ENCODE results near the gene ZNF189.
"Not testable (repeated sequence)": the region's sequence is repeated elsewhere in the genome, so short reads cannot be mapped to it uniquely, and the experiment has no call there.

ZNF189 gene

DNA sequence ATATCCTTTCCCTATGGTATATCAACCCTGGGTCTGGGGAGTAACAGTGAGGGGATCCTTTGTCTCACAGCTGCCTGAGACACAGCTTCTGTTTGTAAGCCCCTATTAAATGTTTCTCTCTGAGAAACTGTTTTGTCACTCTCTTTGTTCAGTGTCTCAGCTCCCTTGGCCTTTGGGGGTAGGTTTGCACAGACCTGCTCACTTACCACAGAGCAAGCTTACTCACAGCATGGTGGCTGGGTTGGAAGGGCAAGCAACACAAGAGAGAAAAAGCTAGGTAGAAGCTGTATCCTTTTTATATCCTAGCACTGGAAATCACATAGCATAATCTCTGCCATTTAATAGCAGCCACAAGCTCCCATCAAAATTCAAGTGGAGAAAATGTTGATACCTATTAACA is 18.4 kb upstream of the ZNF189 start:
- DNase-seq (ENCODE audit: low read depth): no peak

DNA sequence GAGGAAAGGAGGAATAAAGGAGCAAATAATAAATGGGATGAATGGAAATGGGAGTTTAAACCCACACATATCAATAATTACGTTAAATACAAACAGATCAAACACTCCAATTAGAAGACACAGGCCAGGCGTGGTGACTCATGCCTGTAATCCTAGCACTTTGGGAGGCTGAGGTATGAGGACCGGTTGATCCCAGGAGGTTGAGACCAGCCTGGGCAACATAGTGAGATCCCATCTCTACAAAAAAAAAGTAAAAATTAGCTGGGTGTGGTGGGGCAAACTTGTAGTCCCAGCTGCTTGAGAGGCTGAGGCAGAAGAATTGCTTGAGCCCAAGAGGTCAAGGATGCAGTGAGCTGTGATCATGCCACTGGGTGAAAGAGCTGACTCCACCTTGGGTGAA is 17.5 kb upstream of the ZNF189 start:
- no peak for DNase-seq (ENCODE audit: low read depth)

DNA sequence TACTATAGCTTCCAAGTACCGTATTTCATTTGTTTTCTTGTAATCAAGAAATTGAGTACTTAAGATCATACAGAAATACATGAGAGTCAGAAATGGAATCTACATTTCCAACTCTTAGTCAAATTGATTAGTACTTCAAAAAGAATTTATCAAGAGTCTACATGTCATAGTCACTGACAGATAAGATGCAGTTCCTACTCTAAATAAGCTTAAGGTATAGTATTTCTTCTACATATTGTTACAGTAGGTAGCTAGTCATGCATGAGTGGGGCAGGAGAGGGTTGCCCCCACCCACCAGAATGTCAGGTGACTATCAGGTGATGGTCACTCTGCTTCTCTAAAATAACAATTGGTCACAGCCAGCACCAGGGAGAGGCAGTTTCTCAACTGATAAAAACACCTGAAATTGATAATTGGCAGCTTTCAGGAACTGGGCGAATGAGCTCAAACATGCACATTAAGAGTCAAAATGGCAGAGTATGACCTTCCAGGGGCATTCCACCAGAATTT is 16.8 kb upstream of the ZNF189 start:
- no peak for DNase-seq (ENCODE audit: low read depth)

DNA sequence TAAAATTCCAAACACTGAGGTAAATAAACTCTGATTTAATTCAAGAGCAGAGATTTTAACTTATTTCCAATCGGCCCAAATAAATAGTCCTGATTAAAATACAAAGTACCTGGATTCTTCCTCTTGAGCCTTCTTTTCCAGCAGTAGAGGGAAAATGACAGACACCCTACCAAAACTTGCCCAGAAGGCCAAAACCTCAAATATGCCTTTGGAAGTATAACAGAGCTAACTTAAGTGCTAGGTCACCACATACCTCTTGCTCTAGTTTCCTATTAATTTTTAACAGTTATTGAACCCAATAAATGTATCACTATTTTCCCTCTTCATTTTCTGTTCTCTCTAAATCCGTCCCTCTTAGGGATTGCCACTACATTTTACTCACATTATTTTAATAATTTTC is 15.3 kb upstream of the ZNF189 start:
- DNase-seq (ENCODE audit: low read depth): no peak

DNA sequence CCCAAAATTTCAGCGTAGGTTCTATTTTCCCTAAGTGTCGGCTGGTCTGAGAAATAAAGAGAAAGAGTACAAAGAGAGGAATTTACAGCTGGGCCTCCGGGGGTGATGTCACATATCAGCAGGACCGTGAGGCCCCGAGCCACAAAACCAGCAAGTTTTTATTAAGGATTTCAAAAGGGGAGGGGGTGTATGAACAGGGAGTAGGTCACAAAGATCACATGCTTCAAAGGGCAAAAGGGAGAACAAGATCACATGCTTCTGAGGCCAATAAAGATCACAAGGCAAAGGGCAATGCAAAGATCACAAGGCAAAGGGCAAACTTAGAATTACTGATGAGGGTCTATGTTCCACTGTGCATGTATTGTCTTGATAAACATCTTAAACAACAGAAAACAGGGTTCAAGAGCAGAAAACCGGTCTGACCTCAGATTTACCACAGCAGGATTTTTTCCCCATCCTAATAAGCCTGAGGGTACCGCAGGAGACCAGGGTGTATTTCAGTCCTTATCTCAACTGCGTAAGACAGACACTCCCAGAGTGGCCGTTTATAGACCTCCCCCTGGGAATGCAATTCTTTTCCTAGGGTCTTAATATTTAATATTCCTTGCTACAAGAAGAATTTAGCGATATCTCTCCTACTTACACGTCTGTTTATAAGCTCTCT is 13.6 kb upstream of the ZNF189 start, which contains the start of gene BAAT:
BAAT (minus strand) TSS at position 134 of the 664 bp plus-strand sequence. CDS start 13,602 bp downstream, outside the sequence.
- not testable (repeated sequence) for DNase-seq (ENCODE audit: low read depth)

DNA sequence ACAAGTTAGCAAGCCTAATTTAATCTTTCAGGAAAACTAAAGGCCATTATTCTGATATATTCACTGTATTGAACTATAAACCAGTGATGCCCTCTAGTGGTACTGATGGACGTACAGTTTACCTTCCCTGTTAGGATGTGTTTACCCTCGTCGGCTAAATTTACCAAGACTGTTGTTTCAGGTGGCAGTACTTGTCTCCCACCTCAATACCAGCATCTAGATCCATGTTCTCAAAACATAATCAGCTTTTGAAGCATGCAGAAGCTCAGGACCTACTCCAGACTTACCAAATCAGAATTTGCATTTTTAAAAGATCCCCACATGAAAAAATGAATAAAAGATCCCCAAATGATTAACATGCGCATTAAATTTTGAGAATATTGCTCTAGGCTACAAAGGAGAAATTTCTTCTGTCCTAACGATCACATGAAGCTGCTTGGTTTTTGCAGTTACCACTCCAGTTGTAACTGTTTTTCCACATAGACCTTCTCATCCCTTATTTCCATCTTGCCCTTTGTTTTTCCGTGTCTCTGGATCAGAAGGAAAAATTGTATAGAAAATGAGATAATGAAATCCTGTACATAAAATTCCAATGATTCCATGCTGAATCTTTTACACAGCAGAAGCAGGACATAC is 10.7 kb upstream of the ZNF189 start:
- DNase-seq (ENCODE audit: low read depth): no peak

DNA sequence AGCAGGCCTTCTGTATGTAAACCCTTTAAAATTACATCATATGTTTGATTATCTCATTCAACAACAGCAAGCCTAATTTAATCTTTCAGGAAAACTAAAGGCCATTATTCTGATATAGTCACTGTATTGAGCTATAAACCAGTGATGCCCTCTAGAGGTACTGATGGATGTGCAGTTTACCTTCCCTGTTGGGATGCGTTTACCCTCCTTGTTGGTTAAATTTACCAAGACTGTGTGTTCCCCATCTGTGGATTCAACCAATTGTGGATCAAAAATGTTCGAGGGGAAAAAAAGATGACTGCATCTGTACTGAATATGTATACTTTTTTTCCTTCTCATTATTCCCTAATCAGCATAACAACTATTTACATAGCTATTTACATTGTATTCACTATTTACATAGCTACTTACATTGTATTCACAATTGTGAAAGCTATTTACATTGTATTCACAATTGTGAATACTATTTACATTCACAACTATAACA is 10.1 kb upstream of the ZNF189 start:
- DNase-seq (ENCODE audit: low read depth): no peak

DNA sequence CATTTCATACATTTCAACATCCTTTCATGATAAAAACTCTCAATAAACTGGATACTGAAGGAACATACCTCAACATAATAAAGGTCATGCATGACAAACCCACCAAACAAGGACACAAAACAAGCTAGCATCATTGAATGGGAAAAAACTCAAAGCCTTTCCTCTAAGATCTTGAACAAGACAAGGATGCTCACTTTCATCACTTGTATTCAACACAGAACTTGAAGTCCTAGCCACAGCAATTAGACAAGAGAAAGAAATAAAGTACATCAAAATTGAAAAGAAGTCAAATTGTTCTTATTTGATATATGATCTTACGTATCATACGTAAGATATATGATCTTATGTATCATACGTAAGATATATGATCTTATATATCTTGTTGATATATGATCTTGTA is 5.5 kb upstream of the ZNF189 start:
- DNase-seq (ENCODE audit: low read depth): no peak

DNA sequence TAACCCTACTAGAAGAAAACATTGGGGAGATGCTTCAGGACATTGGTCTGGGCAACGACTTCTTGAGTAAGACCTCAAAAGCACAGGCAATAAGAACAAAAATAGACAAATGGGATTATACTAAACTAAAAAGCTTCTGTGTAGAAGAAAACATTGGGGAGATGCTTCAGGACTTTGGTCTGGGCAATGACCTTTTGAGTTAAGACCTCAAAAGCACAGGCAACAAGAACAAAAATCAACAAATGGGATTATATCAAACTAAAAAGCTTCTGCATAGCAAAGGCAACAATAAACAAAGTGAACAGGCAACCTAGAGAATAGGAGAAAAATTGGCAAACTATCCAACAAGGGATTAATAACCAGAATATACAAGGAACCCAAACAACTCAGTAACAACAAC is 4.0 kb upstream of the ZNF189 start:
- no peak for DNase-seq (ENCODE audit: low read depth)

DNA sequence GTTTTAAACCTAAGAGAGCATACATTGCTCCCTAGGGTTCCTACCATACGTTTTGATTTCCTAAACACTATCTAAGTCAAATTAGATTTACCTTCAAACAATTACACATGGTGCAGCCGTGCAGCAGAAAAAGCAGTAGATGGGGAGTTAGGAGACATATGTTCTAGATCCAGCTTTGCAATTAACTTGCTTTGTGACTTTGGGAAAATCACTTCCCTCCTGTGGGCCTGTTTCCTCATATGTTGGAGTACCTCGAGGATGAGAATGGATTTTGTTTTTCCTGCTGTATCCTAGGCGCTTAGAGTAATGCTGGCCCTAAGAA is 944 bp upstream of the ZNF189 start:
- no peak for DNase-seq (ENCODE audit: low read depth)

DNA sequence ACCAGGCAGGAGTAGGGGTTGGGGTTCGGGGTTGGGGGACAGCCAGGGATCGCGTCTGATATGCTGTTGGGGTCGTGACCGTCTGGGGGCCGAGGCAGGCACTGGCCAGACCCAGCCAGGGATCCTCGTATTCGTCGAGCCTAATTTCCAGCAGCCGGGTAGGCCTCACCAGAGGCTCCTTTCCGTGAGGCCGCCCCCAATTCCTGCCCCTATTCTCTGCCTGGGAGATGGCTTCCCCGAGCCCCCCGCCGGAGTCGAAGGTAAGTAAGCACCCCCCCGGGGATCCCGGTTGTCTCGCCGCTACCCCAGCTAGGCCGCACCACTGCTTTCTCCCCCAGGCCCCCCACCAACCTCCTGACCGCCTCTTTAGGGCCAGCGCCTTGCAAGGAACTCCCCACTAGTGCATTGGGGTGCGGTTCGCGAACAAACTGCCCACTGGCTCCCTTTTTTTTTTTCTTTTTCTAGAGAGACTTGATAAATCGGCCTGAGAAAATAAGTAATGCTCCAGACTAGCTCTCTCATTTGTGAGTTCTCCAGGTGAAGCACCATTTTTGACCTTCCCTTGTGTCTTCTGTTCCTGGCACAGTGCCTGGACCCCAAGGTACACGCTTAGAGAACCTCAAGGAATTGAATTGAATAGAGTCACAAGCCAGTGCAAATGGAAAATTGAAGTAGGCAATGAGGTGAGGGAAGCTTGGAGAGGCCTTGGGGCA is 435 bp downstream of the ZNF189 start:
- DNase-seq (ENCODE audit: low read depth): no peak

DNA sequence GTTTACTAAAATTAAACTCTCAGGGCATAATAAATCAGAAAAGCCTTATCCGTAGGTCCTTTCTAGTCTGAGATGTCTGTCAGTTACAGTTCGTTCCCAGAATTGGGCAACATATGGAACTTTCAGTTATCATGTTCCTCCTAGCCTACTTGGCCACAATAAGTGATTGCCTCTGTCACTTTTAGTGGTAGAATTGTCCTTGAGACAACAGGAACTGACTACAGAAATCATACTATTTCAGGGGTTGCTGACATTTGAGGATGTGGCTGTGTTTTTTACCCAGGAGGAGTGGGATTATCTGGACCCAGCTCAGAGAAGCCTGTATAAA is 956 bp downstream of the ZNF189 start:
- no peak for DNase-seq (ENCODE audit: low read depth)

DNA sequence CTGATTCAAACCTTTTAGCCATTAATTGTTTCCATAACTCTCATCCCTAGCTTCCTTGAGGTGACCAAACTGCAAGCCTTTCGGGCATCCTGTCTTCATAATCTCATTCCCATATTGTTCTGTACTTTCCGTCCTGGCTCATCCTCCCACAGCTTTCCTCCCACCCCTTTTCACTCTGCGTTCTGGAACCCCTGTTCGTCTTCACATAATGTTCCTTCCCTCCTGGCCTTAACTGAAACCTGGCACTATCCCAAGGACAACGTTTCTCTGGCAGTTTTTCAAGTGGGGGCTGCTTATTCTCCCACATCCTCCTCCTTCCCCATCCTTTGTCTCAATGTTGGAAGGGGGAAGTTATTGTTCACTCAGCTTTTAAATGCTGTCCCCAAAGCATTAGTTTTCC is 1.5 kb downstream of the ZNF189 start:
- no peak for DNase-seq (ENCODE audit: low read depth)

DNA sequence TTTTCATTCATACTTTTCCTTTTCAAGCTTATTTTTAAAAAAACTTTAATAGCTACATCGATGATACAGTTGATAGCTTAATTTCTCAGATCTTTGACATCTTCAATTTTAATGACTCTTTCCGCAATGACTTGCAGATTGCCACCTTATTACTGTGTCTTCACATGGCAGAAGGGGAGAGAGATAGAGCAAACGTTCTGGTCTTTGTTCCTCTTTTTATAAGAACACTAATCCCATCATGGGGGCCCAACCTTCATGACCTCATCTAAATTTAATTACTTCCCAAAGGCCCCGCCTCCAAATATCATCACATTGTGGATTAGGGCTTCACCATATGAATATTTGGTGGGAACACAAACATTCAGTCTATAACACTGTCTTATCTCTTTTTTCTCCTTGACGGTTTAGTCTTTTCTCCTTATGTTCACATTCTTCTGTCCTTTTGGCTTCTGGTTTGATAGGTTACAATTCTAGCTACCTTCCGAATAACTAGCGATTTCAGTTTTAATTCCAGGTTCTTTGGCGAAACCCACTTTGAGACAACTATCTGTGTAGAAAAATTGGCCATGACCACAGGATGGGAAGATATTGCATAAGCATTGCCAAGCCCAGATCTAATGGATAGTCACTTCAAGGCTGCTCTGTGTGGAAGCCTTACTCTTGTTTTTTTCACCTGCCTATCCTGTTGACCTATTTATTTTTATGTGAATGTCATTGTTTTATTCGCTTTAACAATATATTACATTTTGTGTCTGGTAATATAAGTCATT is 5.0 kb downstream of the ZNF189 start:
- no peak for DNase-seq (ENCODE audit: low read depth)

DNA sequence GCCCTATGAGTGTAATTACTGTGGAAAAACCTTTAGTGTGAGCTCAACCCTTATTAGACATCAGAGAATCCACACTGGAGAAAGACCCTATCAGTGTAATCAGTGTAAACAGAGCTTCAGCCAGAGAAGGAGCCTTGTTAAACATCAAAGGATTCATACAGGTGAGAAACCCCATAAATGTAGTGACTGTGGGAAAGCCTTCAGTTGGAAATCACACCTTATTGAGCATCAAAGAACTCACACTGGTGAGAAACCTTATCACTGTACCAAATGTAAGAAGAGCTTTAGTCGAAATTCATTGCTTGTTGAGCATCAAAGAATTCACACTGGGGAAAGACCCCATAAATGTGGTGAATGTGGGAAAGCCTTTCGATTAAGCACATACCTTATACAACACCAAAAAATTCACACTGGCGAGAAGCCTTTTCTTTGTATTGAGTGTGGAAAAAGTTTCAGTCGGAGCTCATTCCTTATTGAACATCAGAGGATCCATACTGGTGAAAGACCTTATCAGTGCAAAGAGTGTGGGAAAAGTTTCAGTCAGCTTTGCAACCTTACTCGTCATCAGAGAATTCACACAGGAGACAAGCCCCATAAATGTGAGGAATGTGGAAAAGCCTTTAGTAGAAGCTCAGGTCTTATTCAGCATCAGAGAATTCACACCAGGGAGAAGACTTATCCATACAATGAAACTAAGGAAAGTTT is 9.9 kb downstream of the ZNF189 start:
- no peak for DNase-seq (ENCODE audit: low read depth)

DNA sequence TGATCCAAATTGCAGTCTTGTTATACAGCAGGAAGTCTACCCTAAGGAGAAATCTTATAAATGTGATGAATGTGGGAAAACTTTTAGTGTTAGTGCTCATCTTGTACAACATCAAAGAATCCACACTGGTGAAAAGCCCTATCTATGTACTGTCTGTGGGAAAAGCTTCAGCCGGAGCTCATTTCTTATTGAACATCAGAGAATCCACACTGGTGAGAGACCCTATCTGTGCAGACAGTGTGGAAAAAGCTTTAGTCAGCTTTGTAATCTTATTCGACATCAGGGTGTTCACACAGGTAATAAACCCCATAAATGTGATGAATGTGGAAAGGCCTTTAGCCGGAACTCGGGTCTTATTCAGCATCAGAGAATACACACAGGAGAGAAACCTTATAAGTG is 10.4 kb downstream of the ZNF189 start:
- no peak for DNase-seq (ENCODE audit: low read depth)

DNA sequence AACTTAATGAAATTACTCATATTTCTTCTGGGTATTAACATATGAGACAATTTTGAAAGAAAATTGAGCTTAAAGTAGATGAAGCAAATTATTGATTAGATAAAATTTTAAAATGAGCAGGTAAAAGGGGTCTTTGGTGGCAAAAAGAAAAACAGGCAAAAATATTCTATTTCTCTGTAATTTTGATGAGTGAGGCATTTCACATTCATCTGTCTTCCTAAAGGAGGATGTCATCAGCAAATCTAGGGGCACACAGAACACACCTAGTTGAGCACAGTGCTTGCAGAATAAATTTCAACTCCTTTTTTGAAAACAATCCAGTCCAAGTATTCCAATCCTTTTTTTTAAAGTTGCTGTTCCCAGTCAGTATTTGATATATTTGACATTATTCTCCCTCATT is 16.2 kb downstream of the ZNF189 start:
- no peak for DNase-seq (ENCODE audit: low read depth)

DNA sequence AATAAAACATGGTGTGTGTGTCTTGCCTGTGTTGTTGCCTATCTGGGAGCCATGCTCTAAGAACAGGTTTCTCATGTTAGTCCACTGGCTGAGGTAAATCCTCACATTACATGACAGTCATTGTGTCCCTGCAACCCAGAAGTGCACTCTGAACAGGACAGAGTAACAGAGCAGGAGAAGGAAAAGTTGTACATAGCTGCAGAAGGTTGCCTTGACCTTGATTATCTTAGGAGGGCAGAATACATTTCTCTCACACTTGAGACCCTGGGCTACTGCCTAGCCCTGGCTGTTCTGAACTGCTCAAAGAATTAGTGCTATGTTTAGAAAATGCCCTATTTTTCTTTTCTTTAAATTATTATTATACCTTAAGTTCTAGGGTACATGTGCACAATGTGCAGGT is 16.9 kb downstream of the ZNF189 start:
- DNase-seq (ENCODE audit: low read depth): no peak

DNA sequence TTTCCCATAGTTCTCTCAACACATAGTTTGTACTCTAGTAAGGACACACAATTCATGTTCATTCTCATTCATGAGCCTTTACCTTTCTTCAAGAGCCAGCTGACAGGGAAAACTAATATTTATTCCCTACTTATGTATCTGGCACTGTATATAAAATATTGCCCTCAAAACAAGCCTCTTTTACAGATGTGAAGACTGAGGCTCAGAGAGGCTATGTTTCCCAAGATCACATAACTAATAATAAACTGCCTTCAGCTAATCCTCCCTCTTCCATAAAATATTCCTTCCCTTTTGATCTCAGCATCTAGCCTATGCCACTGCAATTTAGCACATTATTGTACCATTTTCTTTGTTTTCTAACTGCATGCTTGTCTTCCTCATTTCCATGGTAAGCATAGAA is 18.7 kb downstream of the ZNF189 start:
- DNase-seq (ENCODE audit: low read depth): no peak

DNA sequence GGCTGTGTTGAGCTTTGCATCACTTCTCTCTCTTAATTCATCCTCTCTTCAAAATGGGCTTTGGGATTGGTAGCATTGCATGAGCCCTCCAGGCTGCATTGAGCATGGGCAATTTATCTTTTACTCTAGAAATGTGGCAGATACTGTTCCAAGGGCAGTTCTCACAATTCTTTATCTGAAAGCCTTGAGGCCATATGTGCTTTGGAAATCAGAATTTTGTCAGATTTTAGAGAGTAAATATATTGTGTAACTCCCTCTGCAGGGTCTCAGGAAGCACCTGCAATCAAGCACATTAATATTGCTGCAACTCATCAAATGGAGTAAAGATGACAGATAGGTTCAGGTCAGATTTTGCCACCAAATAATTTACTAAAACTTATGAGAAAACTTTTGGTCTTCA is 19.3 kb downstream of the ZNF189 start:
- DNase-seq (ENCODE audit: low read depth): no peak

DNA sequence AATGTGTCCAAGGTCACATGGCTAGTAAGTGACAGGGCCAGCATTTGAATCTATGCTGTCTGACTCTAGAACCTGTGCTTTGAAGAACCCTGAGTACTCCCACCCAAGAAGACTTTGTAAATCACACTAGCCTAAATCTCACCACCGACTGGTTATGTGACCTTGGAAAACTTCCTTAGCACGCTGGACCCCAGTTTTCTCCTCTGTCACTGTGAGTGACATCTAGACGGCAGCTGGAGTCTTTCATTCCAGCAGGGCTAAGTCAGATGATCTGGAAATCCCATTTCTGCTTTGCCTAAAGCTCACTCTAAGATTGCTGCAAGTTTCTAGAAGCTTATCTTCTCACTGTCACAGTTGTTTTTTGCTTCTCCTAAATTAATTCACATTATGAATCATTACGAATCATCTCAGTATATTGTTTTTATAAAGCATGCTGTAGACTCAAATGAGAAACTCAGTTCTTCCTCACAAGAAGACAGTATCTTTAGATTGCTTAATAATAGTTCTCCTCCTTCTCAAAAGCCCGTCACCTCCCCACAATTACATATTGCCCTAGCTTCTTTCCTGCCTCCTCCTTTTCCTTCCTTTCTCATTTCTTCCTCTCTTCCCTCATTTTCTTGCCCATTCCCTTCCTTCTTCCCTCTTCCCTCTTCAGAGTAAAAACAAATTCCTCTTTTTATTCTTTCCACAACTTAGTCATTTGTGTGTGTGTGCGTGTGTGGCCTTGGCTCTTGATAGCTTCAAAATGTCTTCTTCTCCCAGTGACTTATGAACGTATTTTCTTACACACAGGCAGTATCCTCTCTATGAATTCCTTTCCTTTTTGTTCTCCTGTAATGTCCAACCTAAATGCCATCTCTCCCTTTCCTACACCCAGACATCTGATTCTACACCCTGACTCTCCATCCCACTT is 20.1 kb downstream of the ZNF189 start:
- no peak for DNase-seq (ENCODE audit: low read depth)

Data from GM04503 (cell line).